Mesendoderm (in vitro differentiated cells): ENCODE measurements around the gene SLFN13.

ENCODE experiments used
- DNase-seq: peaks from one replicate; pipeline ENCODE4 v3.0.0; 2013
- H2AK5ac ChIP-seq: 2 replicates; pipeline ENCODE4 v1.6.1; 2013; ENCODE audit warnings: low read length, inconsistent platforms
- H2BK120ac ChIP-seq: 2 replicates; pipeline ENCODE4 v1.6.1; 2013; ENCODE audit warnings: low read depth, mild to moderate bottlenecking, low read length, moderate library complexity, mixed read lengths
- H2BK15ac ChIP-seq: replicated peaks from 2 replicates; pipeline ENCODE4 v1.6.1; 2013; ENCODE audit warnings: low read depth, mild to moderate bottlenecking, moderate library complexity
- H2BK5ac ChIP-seq: 2 replicates; pipeline ENCODE4 v1.6.1; 2013; ENCODE audit warnings: low read length, inconsistent platforms
- H3K18ac ChIP-seq: 2 replicates; pipeline ENCODE4 v1.6.1; 2013; ENCODE audit warnings: mild to moderate bottlenecking, low read length, mixed read lengths
- H3K23ac ChIP-seq: one replicate; pipeline ENCODE4 v1.6.1; 2013; ENCODE audit warnings: low read length
- H3K27ac ChIP-seq: 2 replicates; pipeline ENCODE4 v1.5.1; 2013; ENCODE audit warnings: low read depth, mild to moderate bottlenecking, inconsistent platforms, low read length, moderate library complexity
- H3K27me3 ChIP-seq: 2 replicates; pipeline ENCODE4 v1.6.1; 2013; ENCODE audit warnings: low read length, control low read depth, mild to moderate bottlenecking, inconsistent platforms; ENCODE audit not compliant: insufficient read depth, poor library complexity
- H3K36me3 ChIP-seq: 2 replicates; pipeline ENCODE4 v1.6.1; 2013; ENCODE audit warnings: low read length, inconsistent platforms; ENCODE audit not compliant: control insufficient read depth, insufficient read depth
- H3K4ac ChIP-seq: one replicate; pipeline ENCODE4 v1.6.1; 2013; ENCODE audit warnings: low read depth, mild to moderate bottlenecking, low read length, moderate library complexity
- H3K4me1 ChIP-seq: 2 replicates; pipeline ENCODE4 v1.6.1; 2013; ENCODE audit warnings: low read depth, low read length, inconsistent platforms; ENCODE audit not compliant: control insufficient read depth
- H3K4me2 ChIP-seq: 2 replicates; pipeline ENCODE4 v1.6.1; 2013; ENCODE audit warnings: low read length
- H3K4me3 ChIP-seq: 2 replicates; pipeline ENCODE4 v1.5.1; 2013; ENCODE audit warnings: mild to moderate bottlenecking, low read length
- H3K56ac ChIP-seq: one replicate; pipeline ENCODE4 v1.6.1; 2013; ENCODE audit warnings: low read length
- H3K79me1 ChIP-seq: 2 replicates; pipeline ENCODE4 v1.6.1; 2013; ENCODE audit warnings: low read length, inconsistent platforms
- H3K79me2 ChIP-seq: 2 replicates; pipeline ENCODE4 v1.6.1; 2013; ENCODE audit warnings: mild to moderate bottlenecking, low read length; ENCODE audit not compliant: control insufficient read depth, insufficient read depth
- H3K9ac ChIP-seq: 2 replicates; pipeline ENCODE4 v1.6.1; 2013; ENCODE audit warnings: low read length, inconsistent platforms
- H4K5ac ChIP-seq: one replicate; pipeline ENCODE4 v1.6.1; 2013; ENCODE audit warnings: low read length
- H4K8ac ChIP-seq: one replicate; pipeline ENCODE4 v1.6.1; 2013; ENCODE audit warnings: low read depth, mild to moderate bottlenecking, control low read depth, low read length, moderate library complexity
- WGBS: extraction: QIAGEN DNeasy Blood & Tissue Kit; methylation state at CpG from one replicate; pipeline ENCODE4 v1.1.7; 2013; ENCODE audit warnings: low lambda C conversion rate, missing lambda C conversion rate; ENCODE audit not compliant: insufficient coverage; ENCODE audit errors: extremely low coverage; 5-methylcytosine and 5-hydroxymethylcytosine counted together

The SLFN13 gene

DNA sequence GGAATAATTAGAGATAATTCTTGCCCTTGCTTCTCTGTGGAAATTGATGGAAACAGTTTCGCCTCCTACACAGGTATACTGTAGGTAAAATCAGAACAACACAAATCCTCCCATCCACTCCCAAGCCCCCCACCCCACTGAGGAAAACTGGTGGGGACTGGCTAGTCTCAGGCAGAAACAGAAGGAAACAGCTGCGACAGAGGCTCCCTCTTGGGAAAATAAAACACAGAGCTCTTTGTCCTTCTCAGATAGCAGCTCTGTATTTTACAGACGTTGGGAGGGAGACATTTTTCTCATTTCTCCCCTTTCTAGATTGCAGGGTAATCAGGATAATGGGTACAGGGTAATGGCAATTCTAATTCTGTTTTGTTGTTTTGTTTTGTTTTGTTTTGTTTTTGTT, 1.1 kb downstream of the SLFN13 start:
- H3K4me1 ChIP-seq, result no peaks in the 10 kb centered on the region
- H2BK120ac ChIP-seq, result no peak overlapping the region
- H4K5ac ChIP-seq, result no peak overlapping the region
- H3K79me1 ChIP-seq, result no peaks in the 10 kb centered on the region
- H2BK15ac ChIP-seq, result no peak overlapping the region
- peaks cover 7% of the 10 kb centered on the region for H3K27me3 ChIP-seq
- H2BK5ac ChIP-seq, result no peak overlapping the region
- H3K23ac ChIP-seq, result no peak overlapping the region
- peak overlapping the region; percentile 91 for H4K8ac ChIP-seq
- no peak overlapping the region for H2AK5ac ChIP-seq
- H3K36me3 ChIP-seq, result no peaks in the 10 kb centered on the region
- H3K79me2 ChIP-seq, result no peaks in the 10 kb centered on the region
- no peak overlapping the region for H3K4me3 ChIP-seq
- peak overlapping the region; percentile 1 for H3K4me2 ChIP-seq
- no peak for DNase-seq
- H3K18ac ChIP-seq, result peak overlapping the region; percentile 94
- peak overlapping the region; percentile 63 for H3K56ac ChIP-seq
- H3K9ac ChIP-seq, result peak overlapping the region; percentile 53
- peak overlapping the region; percentile 85 for H3K4ac ChIP-seq
- no peak overlapping the region for H3K27ac ChIP-seq
- no CpG with 5 or more reads among the region's 3 CpGs for whole genome bisulfite sequencing

GRCh38 chr17:35438433-35438832, 10.1 kb downstream of the SLFN13 start:
- Histone ChIP-seq H2BK5ac (no peak overlapping the region), H2AK5ac (no peak overlapping the region), H3K9ac (no peak overlapping the region), H4K8ac (no peak overlapping the region), H3K79me1 (no peaks in the 10 kb centered on the region), H3K4me1 (peaks cover 3% of the 10 kb centered on the region), H3K4me3 (no peak overlapping the region), H3K23ac (no peak overlapping the region), H3K27me3 (no peaks in the 10 kb centered on the region), H3K36me3 (no peaks in the 10 kb centered on the region), H2BK120ac (no peak overlapping the region), H3K4me2 (no peak overlapping the region), H3K18ac (no peak overlapping the region), H3K79me2 (no peaks in the 10 kb centered on the region), H3K4ac (no peak overlapping the region), H4K5ac (no peak overlapping the region), H3K56ac (no peak overlapping the region), H3K27ac (no peak overlapping the region), H2BK15ac (no peak overlapping the region)
- no peak for DNase-seq

- Histone ChIP-seq H3K27me3 (no peaks in the 10 kb centered on the region), H3K18ac (peak overlapping the region; percentile 91), H3K4me2 (peak overlapping the region; percentile 26), H3K27ac (peak overlapping the region; percentile 91), H4K8ac (no peak overlapping the region), H3K79me1 (peaks cover 4% of the 10 kb centered on the region), H2BK120ac (no peak overlapping the region), H3K9ac (peak overlapping the region; percentile 59), H3K23ac (no peak overlapping the region), H3K4ac (peak overlapping the region; percentile 99), H3K4me1 (peaks cover 4% of the 10 kb centered on the region), H2BK5ac (no peak overlapping the region), H4K5ac (no peak overlapping the region), H3K4me3 (peak overlapping the region; percentile 4), H3K79me2 (peaks cover 17% of the 10 kb centered on the region), H3K36me3 (no peaks in the 10 kb centered on the region), H3K56ac (peak overlapping the region; percentile 63), H2AK5ac (no peak overlapping the region), H2BK15ac (no peak overlapping the region)
- WGBS, result no CpG with 5 or more reads among the region's 19 CpGs
- peak; percentile 99 for DNase-seq
These were observed 15.3 kb downstream of the SLFN13 start for GRCh38 chr17:35433075-35433894.

DNA sequence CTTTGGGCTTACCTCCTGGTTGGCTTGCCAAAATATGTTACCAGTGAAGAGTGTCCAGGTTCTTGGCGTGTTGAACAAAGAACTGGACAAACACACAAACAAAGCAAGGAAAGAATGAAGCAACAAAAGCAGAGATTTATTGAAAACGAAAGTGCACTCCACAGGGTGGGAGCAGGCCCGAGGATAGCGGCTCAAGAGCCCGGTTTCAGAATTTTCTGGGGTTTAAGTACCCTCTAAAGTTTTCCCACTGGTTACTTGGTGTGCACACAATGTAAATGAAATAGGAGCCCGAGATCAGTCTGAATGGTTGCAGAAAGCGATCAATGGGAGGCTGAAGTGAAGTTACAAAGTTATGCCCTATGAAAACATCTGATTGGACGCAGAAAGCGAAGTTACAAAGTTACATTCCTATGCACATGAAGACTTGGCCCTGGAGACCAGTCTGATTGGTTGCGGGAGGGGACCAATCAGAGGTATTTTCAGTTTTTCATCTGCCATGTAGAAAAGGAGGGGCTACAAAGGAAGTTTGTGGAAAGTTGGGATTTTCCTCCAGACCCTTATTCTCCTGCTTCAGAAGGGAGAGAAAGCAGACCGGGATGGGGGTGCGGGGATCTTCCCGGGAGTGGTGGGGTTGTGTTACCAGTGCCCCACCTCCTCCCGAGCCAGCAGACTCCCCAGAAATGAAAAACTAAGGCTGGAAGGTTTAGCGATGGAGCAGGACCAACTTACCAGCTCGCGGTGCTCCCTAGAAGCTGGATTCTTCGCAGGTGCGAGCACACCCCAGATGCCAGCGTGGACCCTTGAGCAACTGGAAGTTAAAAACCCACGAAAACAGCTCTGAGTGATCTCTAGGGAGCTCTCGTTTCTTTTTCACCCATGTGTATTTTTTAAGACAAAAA, 16.1 kb downstream of the SLFN13 start, which contains the start of gene SLFN12:
Gene SLFN12, minus strand, starts transcription at position 325 of the 899 bp plus-strand sequence. CDS start 9,472 bp downstream, outside the sequence.
- Histone ChIP-seq H3K79me1 (peaks cover 4% of the 10 kb centered on the region), H3K23ac (no peak within 1 kb of the TSS), H3K4ac (peak within 1 kb of the TSS; percentile 99), H3K27me3 (no peaks in the 10 kb centered on the region), H3K18ac (peak within 1 kb of the TSS; percentile 91), H2BK5ac (no peak within 1 kb of the TSS), H2AK5ac (no peak within 1 kb of the TSS), H2BK120ac (peak within 1 kb of the TSS; percentile 61), H3K9ac (peak within 1 kb of the TSS; percentile 70), H3K79me2 (peaks cover 17% of the 10 kb centered on the region), H4K8ac (peak within 1 kb of the TSS; percentile 91), H3K4me2 (peak within 1 kb of the TSS; percentile 27), H3K36me3 (no peaks in the 10 kb centered on the region), H4K5ac (peak within 1 kb of the TSS; percentile 21), H3K4me3 (peak within 1 kb of the TSS; percentile 48), H2BK15ac (peak within 1 kb of the TSS; percentile 38), H3K4me1 (peaks cover 4% of the 10 kb centered on the region), H3K56ac (peak within 1 kb of the TSS; percentile 78), H3K27ac (peak within 1 kb of the TSS; percentile 91)
- peak; percentile 97 for DNase-seq
- WGBS, result no CpG with 5 or more reads among the region's 22 CpGs

DNA sequence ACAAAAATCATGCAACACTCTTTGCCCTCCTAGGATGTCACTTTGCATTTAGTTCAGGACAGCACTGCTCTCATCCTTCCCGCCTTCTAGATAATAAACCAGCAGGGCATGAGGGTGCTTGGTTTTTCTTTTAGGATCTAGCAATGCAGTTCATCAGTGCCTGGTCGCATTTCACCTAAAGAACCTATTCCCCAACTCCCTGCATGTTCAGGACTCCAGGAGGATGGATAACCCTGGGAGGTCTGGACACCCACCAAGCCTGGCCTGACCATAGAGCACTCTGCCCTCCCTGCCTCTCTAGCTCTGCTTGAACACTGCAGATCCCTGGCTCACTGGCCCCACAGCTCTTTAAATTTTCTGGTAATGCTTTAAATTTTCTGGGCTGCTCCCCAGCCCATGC, 18.9 kb downstream of the SLFN13 start:
- Histone ChIP-seq H3K9ac (no peak overlapping the region), H3K18ac (no peak overlapping the region), H3K36me3 (no peaks in the 10 kb centered on the region), H3K4ac (no peak overlapping the region), H2BK15ac (no peak overlapping the region), H3K56ac (no peak overlapping the region), H2BK5ac (no peak overlapping the region), H4K8ac (no peak overlapping the region), H3K27me3 (no peaks in the 10 kb centered on the region), H3K27ac (no peak overlapping the region), H3K4me3 (no peak overlapping the region), H2AK5ac (no peak overlapping the region), H2BK120ac (no peak overlapping the region), H3K4me2 (no peak overlapping the region), H3K79me2 (peaks cover 17% of the 10 kb centered on the region), H4K5ac (no peak overlapping the region), H3K79me1 (peaks cover 4% of the 10 kb centered on the region), H3K4me1 (peaks cover 4% of the 10 kb centered on the region), H3K23ac (no peak overlapping the region)
- no peak for DNase-seq
- WGBS, result no CpG with 5 or more reads among the region's 2 CpGs
